Esophagus muscularis mucosa (tissue), 4 donors: ENCODE data around the gene NXPH3. TPM values are rescaled to one million over a fixed set of nuclear protein-coding genes. Genes with fewer than 3 reads are reported as not detected.

Experiments used
- DNase-seq: peaks from one replicate; pipeline ENCODE4 v3.0.0-alpha.2; 2017; ENCODE audit errors: extremely low spot score
- H3K27ac ChIP-seq, 4 donors: fragments of 200-600 bp; sonication (generic); replicated peaks in 1 of 4; 1 replicate in 3 of 4; 2 replicates in 1 of 4; pipeline ENCODE4 v1.5.1; 2016 to 2019; ENCODE audit warnings: mild to moderate bottlenecking in 1 of 4
- H3K27me3 ChIP-seq, 4 donors: fragments of 200-600 bp; sonication (generic); one replicate each; pipeline versions ENCODE4 v1.5.1 to v1.6.0; 2016 to 2019
- H3K36me3 ChIP-seq, 4 donors: fragments of 200-600 bp; sonication (generic); one replicate each; pipeline ENCODE4 v1.5.1; 2016 to 2019
- H3K4me1 ChIP-seq, 4 donors: fragments of 200-600 bp; sonication (generic); one replicate each; pipeline ENCODE4 v1.5.1; 2016 to 2019
- H3K4me3 ChIP-seq, 4 donors: fragments of 200-600 bp; sonication (generic); 1 replicate in 2 of 4; 2 replicates in 2 of 4; pipeline ENCODE4 v1.5.1; 2016 to 2019; ENCODE audit warnings: mild to moderate bottlenecking in 4 of 4, moderate library complexity in 1 of 4
- H3K9me3 ChIP-seq, 4 donors: fragments of 200-600 bp; sonication (generic); 1 replicate in 3 of 4; 2 replicates in 1 of 4; pipeline ENCODE4 v1.5.1; 2016 to 2019
- EP300 ChIP-seq: sonication (generic); formaldehyde crosslinking; IDR thresholded peaks from one replicate; pipeline ENCODE4 v1.6.1; 2017; ENCODE audit warnings: antibody characterized with exemption
- POLR2A ChIP-seq: fragments of 450-650 bp; IDR thresholded peaks from one replicate; pipeline ENCODE4 v1.6.1; 2017; ENCODE audit warnings: antibody characterized with exemption, moderate library complexity, mild to moderate bottlenecking, low read depth
- POLR2AphosphoS5 ChIP-seq, 2 donors: sonication (generic); formaldehyde crosslinking; IDR thresholded peaks; one replicate each; pipeline ENCODE4 v1.6.1; 2017; ENCODE audit warnings: antibody characterized with exemption in 2 of 2
- WGBS: methylation state at CpG from one replicate; pipeline ENCODE4 v1.1.5; 2018; 5-methylcytosine and 5-hydroxymethylcytosine counted together
- intact Hi-C: fragments of 100-400 bp; cut with DNase I; formaldehyde crosslinking; loops from one replicate; pipeline ENCODE4 v1.15.1; 2023
- total RNA-seq, 4 donors: library from RNA; depleted of rRNA; stranded (reverse); fragments of >200 nt; gene quantifications; one replicate each; pipeline versions ENCODE4 v1.1.0 to v1.2.1, GENCODE V29; 2016
- TF ChIP-seq, protein P1 (sequence below), 3 experiments: fragments of 200-600 bp in 2 of 3; fragments of 450-650 bp in 1 of 3; sonication (generic) in 2 of 3; IDR thresholded peaks; one replicate each; pipeline ENCODE4 v1.5.1; 2017 to 2019; ENCODE audit warnings: antibody characterized with exemption in 3 of 3, mild to moderate bottlenecking in 2 of 3, moderate library complexity in 1 of 3

The NXPH3 gene
- total RNA-seq, 4 donors from 2014 or later: 12.6 to 37.8 (median 21.2) TPM

DNA sequence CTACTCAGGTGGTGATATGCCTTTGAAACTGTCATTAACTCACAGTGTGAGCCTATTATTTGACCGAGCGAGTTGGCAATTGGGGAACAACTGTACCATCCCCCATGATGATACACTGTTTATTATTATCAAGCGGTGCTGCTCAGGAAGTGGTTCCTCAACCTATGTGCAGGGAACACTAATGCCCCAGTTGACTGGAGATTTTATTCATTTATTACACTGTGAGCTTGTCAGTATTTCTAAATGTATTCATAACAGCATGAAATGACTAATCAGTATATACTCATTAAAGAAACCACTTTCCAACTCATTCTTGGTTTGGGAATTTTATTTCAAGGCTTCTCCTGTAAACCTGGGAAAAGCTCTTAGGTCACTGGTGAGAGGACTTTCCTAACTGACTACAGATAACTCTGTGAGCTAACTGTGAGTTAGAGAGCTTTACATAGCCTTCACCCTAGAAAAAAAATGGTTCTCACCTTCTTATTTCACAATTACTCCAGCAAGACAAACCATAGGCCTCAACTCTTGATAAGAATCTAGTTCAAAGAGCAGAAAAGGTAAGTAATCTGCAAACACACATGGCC lies 42.4 kb downstream of the NXPH3 start:
- DNase-seq: no peak
- H3K36me3 ChIP-seq: peaks cover 38 to 81% (median 64%) of the 10 kb centered on the region in 4 donors
- H3K27me3 ChIP-seq: no peaks in the 10 kb centered on the region
- 68% methylated on average over 3 of the region's 3 CpGs for WGBS
- no peak overlapping the region for H3K4me3 ChIP-seq
- peak overlapping the region; percentile 64 to 76 (median 67) for H3K27ac ChIP-seq
- TF ChIP-seq, protein P1, sequence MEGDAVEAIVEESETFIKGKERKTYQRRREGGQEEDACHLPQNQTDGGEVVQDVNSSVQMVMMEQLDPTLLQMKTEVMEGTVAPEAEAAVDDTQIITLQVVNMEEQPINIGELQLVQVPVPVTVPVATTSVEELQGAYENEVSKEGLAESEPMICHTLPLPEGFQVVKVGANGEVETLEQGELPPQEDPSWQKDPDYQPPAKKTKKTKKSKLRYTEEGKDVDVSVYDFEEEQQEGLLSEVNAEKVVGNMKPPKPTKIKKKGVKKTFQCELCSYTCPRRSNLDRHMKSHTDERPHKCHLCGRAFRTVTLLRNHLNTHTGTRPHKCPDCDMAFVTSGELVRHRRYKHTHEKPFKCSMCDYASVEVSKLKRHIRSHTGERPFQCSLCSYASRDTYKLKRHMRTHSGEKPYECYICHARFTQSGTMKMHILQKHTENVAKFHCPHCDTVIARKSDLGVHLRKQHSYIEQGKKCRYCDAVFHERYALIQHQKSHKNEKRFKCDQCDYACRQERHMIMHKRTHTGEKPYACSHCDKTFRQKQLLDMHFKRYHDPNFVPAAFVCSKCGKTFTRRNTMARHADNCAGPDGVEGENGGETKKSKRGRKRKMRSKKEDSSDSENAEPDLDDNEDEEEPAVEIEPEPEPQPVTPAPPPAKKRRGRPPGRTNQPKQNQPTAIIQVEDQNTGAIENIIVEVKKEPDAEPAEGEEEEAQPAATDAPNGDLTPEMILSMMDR (IDR thresholded peaks at IDR 0.05): no peak
- TF ChIP-seq POLR2AphosphoS5 (IDR thresholded peaks at IDR 0.05): no peak
- TF ChIP-seq EP300: no peak
- TF ChIP-seq POLR2A: no peak
- no peaks in the 10 kb centered on the region for H3K9me3 ChIP-seq
- intact Hi-C loops: no loop called here
- peaks cover 35 to 94% (median 76%) of the 10 kb centered on the region in 4 donors for H3K4me1 ChIP-seq

DNA sequence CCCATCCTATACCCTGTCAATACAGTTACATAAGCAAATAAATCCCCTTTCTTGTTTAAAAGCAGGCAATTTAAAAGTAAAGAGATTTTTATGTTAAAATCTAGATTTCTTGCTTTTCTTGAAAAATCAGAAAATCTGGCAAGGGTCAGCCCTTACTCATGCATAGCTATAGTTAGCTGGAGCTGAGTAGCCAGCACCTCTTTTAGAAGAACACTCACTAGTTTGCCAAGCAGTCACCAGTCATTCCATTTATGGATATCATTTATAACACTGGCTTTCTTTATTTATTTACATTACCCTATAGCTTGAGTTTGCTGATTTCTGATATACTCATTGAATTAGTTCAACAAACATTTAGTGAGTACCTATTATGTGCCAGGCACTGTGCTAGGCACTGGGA lies 45.7 kb downstream of the NXPH3 start:
- Histone ChIP-seq H3K27me3 (no peaks in the 10 kb centered on the region), H3K9me3 (no peaks in the 10 kb centered on the region), H3K4me1 (peaks cover 40 to 96% (median 80%) of the 10 kb centered on the region in 4 donors), H3K27ac (peak overlapping the region; percentile 37 to 73 (median 50)), H3K36me3 (peaks cover 31 to 69% (median 53%) of the 10 kb centered on the region in 4 donors), H3K4me3 (no peak overlapping the region)
- intact Hi-C loops: no loop called here
- no peak for DNase-seq
- TF ChIP-seq, protein P1 (IDR thresholded peaks at IDR 0.05): no peak
- TF ChIP-seq POLR2A: no peak
- no peak for TF ChIP-seq POLR2AphosphoS5 (IDR thresholded peaks at IDR 0.05)
- no peak for TF ChIP-seq EP300

DNA sequence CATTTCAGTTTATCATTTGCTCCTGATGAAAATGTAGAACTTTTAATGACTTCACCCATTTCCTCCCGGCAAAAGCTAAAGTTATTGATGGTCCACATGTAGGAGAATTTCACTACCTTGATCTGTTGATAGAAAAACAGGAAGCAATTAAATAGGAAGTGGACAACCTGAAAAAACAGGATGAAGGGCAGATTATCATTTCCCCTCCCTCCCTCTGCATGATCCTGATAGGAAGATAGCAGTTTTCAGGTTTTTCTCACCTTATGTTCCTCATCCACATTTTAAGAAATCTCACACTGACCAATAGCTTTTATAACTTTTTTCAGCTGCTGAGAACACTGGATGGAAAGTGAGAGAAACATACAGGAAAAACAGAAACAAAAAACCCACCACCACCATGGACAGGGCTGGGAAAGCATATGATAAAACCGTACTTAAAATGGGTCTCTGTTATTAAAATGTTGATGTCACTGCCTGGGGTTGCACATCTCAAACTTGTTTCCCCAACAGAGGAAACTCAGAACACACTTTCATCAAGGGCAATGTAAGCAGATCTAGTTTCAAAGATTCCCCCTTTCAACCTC lies 46.4 kb downstream of the NXPH3 start:
- peaks cover 35 to 96% (median 80%) of the 10 kb centered on the region in 4 donors for H3K4me1 ChIP-seq
- peaks cover 31 to 64% (median 54%) of the 10 kb centered on the region in 4 donors for H3K36me3 ChIP-seq
- intact Hi-C loops: no loop called here
- H3K9me3 ChIP-seq: no peaks in the 10 kb centered on the region
- H3K27me3 ChIP-seq: no peaks in the 10 kb centered on the region
- no peak overlapping the region for H3K4me3 ChIP-seq
- H3K27ac ChIP-seq: peak overlapping the region; percentile 37 to 73 (median 50)
- WGBS: 54% methylated on average over 2 of the region's 2 CpGs
- no peak for DNase-seq
- no peak for TF ChIP-seq POLR2A
- TF ChIP-seq EP300: no peak
- no peak for TF ChIP-seq POLR2AphosphoS5 (IDR thresholded peaks at IDR 0.05)
- TF ChIP-seq, protein P1 (IDR thresholded peaks at IDR 0.05): no peak

DNA sequence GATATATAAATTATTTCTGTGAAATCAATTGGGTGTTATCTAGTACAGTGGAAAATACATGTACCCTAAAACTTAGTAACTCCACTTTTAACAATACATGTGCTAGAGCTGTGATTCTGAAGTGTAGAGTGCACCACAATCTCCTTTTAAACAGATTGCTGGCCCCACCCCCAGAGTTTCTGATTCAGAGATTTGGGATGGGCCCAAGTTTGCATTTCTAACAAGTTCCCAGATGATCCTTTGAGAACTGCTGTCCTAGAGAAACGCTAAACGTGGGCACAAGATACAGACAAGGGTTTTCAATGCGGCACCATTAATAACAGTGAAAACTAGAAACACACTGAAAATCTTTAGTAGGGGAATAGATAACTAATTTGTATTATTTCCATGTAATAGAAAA lies 49.2 kb downstream of the NXPH3 start:
- intact Hi-C loops: no loop called here
- no peak for DNase-seq
- Histone ChIP-seq H3K27ac (peak overlapping the region; percentile 40 to 56 (median 52)), H3K27me3 (no peaks in the 10 kb centered on the region), H3K4me3 (no peak overlapping the region), H3K4me1 (peaks cover 52 to 96% (median 87%) of the 10 kb centered on the region in 4 donors), H3K9me3 (no peaks in the 10 kb centered on the region), H3K36me3 (peaks cover 12 to 36% (median 29%) of the 10 kb centered on the region in 4 donors)
- WGBS: 37% methylated on average over 3 of the region's 3 CpGs
- TF ChIP-seq POLR2AphosphoS5 (IDR thresholded peaks at IDR 0.05) (peak in 1 of 2 donors; percentile 15), POLR2A (peak; percentile 33), EP300 (no peak)

DNA sequence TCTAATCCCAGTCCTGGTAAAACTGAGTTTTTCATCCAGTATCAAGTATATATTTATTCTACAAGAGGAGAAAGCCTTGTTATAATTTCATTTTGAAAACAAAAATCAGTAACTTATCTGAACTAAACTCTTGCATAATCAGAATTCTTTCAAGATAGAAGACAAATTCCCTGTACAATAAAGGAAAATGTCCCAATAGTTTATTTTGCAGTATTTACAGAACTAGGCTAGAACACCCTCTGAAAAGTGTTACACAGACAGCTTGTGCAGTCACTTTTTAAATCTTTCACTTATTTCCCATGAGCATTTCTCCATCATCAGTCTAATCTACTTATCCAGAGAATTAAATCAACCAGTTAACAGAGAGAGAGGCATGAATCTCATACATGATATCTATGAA lies 53.8 kb downstream of the NXPH3 start:
- no peak for DNase-seq

More for the DNA sequence above, 53.8 kb downstream of the NXPH3 start:
- H3K4me1 ChIP-seq: peaks cover 85 to 100% (median 99%) of the 10 kb centered on the region in 4 donors
- H3K9me3 ChIP-seq: no peaks in the 10 kb centered on the region
- peaks cover 0 to 5% (median 3%) of the 10 kb centered on the region in 4 donors for H3K36me3 ChIP-seq
- peak overlapping the region; percentile 51 to 58 (median 56) for H3K27ac ChIP-seq
- no peak overlapping the region for H3K4me3 ChIP-seq
- no peaks in the 10 kb centered on the region for H3K27me3 ChIP-seq
- intact Hi-C loops: no loop called here
- TF ChIP-seq POLR2A (no peak), EP300 (no peak), POLR2AphosphoS5 (IDR thresholded peaks at IDR 0.05) (no peak)
